T-helper 2 cell (primary cell): ENCODE data around the gene GRB10.
"Not testable (repeated sequence)": the region's sequence is repeated elsewhere in the genome, so short reads cannot be mapped to it uniquely, and the experiment has no call there.

ENCODE experiments used
- DNase-seq, 5 experiments: peaks; one replicate each; pipeline versions ENCODE4 v3.0.0 to v3.0.0-alpha.2; 2012 to 2022

Gene GRB10

DNA sequence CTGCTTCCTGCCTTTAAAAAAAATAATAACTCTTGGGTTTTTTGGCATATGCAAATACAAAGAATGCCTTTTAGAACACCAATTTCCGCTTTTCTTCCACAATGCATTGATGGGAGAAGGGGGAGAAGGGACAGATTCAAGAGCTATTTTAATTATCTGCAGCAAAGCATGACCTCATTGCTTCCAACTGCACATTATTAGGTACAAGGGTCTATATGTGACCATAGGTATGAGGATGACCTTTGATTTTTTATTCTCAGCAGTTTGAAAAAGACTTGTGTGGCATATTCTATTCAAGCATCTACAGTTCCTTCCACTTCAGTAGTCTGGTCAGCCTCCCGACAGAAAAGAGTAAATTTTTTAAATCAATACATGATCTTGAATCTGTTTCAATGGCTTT lies 39.7 kb downstream of the GRB10 start:
- DNase-seq = no peak

DNA sequence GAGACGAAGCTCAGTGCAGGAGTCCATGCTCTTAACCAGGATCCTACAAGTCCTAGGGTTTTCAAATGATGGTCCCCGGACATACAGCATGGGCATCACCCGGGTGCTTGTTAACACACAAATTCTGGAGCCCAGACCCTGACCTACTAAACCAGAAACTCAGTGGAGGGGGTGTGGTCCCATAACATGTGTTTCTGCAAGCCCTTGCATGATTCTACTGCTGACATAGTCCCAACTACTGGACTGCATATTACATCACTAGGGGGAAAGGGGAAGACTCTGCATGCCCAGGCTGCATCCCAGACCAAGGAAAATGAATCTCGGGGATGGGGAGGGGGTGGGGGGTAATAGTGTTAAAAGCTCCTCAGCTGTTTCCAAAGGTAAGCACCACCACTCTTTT lies 40.3 kb downstream of the GRB10 start:
- DNase-seq = no peak

DNA sequence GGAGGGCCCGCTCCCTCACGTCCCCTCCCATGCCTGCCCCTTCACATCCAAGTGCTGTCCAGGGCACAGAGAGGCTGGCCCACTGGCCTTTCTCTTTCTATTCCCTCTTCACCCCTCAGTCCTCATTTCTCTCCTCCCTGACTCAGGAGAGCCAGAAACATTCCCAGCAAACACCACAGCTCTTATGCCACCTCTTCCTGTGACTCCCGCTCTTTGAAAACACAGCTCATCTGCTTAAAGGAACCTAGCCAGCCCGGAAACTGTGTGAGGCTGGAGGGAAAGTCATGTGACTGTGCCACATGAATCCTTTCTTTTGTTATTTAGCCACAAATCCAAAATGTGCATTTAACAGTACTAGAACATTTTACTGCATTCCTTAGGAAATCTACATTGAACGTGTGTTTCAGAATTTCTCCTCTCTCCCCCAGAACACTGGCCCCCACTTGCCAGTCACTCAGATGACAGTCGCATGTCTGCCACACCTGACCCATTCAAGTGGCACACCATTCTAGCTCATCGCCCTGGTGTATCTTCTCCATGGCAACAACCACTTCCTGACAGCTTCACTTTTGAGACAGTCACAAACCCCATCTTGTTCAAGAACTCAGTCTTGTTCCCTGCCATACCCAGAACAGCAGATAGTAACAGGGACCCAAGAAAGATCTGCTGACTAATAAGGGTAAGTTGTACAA lies 42.8 kb downstream of the GRB10 start:
- peak in 3 of 5 experiments; percentile 52 to 85 (median 83) for DNase-seq

DNA sequence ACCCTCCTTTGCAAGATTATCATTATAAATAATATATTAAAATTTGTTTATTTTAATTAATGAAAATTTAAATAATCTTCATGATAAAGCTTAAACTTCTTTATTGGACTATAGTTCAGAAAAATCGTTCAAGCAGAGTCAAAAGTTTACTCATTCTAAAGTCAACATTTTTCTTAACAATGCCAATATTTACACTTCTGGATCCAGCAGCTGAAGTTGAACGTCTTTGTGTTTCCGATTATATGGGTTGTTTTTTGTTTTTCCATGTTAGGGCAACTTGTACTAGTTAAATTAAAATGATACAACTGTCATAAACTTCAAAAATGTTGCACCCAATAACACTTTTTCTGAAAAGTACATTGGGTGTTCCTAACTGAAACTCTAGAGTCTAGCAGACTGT lies 43.8 kb downstream of the GRB10 start:
- DNase-seq = no peak

DNA sequence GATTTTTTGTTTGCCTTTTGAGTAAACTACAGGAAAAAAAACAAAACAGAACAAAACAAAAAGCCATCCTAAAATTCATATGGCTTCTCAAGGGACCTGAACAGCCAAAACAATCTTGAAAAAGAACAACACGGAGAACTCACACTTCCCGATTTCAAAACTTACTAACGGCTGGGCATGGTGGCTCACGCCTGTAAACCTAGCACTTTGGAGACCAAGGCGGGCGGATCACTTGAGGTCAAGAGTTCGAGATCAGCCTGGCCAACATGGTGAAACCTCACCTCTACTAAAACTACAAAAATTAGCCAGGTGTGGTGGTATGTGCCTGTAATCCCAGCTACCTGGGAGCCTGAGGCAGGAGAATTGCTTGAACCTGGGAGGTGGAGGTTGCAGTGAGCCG lies 46.9 kb downstream of the GRB10 start:
- DNase-seq = not testable (repeated sequence)

DNA sequence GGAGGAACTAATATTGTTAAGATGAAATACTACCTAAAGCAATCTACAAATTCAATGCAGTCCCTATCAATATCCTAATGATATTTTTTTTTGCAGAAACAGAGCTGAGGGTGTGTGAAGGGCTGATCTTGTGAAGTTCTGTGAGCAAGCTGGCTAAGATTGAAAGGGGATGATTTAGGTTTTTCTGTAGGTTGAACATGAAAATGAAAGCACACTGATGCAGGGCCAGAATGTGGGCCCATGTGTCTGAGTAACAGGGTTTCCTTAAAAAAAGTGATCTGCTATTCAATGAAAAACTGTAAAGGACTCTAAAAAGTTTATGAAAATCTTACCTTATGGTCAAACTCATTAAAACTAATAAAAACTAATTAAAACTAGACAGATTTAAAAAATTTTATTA lies 47.4 kb downstream of the GRB10 start:
- peak in 1 of 5 experiments; percentile 41 for DNase-seq

DNA sequence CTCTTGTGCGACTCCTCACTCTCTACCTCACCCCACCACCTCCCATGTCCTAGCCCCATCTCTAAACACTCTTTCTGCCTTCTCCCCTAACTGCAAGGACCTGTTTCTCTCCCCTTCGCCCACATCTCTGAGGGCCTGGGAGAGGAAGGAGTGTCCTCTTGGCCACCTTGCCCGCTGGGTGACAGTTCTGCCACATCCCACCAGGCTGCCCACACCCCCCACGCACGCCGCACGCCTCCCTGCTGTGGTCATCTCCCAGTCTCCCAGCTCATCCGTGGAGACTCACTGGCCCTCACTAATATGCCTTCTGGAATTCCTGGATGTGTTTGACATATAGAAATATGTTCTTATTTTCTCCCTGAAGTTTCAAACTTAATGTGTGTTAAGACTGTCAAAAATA lies 48.5 kb downstream of the GRB10 start:
- no peak for DNase-seq

DNA sequence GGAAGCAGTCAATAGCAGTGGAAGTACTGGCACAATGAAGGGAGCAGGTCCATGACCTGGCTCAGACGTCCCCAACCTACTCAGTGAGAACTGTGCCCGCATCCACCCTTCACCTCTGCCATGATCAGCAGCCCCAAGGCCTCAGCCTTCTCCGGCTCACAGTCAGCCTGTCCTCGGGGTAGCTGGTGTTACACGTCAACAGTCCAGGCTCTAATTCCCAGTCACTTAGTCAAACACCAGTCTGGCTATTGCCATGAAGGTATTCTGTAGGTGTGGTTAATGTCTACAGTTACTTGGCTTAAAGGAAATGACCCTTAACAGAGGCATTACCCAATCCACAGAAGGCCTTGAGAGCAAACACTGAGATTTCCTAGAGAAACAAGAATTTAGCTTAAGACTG lies 49.1 kb downstream of the GRB10 start:
- DNase-seq = no peak

DNA sequence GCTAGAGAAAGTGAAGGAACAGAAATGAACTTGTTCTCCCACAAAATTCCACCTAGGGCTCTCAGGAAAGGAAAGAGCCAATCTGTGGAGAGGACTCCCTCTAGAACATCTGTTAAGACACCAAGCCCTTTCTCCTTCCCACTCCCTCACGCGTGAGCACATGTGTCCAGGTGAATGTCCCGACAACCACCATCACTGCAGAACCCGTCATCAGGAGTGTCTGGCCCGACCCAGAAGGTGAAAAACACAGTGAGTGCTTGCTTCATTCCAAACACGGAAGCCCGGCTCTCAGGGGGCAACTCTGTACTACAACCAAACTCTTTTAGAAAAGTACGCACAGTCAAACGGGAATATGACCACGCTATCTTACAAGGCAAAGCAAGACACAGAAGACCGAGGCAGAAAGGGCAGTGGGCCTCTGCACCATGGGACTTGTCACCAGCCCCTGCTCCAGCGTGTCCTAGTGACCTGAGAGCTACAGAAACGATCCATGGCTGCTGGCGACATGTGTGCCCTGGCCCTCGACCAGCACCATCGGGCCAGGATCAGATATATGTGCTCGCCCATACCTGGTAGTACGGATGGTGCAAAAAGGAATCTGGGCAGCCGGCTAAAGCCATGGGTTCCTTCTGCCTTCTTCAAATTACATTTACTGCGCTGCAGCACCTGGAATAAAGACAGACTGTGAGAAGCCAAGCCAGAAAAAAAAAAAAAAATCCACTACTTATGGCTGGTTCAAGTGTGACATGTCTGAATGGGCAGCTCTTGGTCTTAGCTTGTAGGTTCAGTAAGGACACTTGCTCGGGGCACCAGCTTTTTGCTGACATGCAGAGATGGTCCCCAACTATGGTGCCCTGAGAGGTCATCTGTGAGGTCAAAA lies 50.8 kb downstream of the GRB10 start:
- DNase-seq = no peak

DNA sequence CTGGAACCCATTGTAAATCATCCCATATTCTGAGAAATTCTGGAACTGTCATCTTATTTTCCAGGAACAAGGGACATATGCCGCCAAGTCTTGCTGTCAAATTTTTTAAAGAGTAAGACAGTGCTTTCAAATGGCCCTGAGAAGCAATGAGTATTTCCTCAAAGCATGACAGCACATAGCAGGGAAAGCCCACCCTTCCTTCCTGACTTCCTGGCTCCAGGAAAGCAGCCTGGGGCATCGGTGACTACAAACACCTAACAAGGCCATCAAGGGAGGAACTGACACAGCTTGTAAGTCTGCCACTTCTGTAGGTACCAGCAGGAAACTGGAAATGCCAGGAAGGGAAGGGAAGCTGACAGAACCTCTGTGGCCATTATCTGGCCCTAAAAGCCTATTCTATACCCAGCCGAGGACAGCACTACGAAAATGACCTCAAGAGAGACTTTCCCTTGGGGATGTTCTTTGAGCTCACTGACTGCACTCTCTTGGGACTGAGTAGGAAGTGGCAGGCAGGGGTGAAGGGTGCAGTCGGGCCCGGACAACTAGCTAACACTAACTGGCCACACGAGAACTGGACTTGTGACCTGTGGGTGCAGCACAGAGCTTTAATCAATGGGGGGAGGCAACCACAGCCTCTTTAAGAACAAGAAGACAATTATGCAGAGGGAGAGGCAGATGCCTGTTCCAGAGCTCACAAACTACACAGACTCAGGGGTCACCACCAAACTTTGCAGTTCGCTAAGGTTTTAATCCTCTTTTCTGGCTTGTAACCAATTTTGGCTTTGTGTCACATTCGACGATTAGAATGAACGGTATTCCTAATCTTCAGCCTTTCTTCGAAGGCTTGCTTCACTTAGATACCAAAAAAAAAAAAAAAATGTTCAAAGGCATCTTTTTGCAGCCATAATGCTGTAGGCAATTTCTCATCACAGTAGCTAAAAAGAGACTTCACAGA lies 52.0 kb downstream of the GRB10 start:
- no peak for DNase-seq

DNA sequence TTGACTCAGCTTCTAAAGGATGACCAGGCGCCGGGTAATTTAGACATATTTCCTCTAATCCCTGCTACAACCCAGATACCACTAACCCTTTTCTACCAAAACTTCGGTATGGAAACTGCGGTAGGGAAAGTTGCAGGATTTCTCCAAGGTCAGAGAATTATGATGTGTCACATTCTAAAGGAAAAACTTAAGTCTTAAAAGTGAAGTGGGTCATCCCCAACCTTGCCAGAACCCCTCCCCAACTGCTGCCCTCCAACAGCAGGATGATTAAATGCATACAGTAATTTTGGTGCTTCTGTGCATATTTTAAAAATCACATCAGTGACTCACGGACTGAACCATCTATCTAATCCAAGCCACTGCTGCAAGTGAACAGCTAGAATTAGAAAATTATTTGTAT lies 52.7 kb downstream of the GRB10 start:
- no peak for DNase-seq

DNA sequence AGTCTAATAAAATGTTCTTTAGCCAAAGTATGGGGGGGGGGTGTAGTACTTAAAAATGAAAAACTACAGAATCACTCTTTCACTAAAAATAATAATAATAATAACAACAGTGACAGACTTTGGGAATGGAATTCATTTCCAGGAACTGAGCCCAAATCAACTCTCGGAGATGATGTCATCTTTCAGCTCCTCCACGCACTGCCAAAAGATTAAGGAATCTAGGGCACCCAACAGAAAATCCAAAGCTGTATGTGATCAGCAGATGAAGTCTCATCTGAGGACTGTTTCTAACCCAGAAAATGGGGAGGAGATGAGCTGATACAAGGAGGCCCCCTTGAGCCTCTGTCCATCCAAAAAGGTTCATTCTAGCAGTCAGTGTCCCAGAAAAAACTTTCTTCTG lies 54.5 kb downstream of the GRB10 start:
- DNase-seq = no peak

DNA sequence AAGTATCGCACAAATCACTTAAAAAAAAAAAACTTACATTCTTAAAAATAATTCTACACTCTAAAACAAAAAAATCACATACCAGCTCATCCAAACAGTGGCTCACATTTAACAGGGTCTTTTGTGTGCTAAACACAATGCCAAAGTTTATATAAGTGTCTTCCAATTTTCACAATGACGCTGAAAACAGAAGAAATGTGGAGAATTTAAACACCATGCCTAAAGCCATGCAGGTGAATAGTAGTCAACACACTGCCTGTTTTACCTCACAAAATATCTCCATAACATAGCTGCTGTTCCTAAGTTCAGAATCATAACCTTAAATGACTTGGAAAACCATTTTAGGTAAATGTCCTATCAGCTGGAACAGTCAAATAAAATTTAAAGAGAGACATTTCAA lies 55.0 kb downstream of the GRB10 start:
- no peak for DNase-seq

DNA sequence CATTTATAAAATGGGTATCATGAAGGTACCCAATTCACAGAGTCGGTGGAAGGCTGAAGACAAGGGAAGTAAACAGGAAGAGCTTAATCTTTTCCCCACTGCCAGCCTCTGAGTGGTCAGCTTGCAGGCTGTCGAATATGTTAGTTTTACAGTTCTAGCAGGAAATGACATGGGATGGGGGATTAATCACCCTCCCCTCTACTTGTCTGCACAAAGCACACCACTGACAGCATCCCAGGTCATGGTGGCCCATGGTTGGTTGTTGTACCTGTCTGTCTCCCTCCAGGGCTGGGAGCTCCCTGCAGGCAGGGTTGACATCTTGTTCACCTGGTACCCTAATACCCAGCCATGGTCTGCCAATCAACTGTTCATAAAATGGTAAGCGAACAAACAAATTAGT lies 55.6 kb downstream of the GRB10 start:
- peak in 1 of 5 experiments; percentile 10 for DNase-seq

DNA sequence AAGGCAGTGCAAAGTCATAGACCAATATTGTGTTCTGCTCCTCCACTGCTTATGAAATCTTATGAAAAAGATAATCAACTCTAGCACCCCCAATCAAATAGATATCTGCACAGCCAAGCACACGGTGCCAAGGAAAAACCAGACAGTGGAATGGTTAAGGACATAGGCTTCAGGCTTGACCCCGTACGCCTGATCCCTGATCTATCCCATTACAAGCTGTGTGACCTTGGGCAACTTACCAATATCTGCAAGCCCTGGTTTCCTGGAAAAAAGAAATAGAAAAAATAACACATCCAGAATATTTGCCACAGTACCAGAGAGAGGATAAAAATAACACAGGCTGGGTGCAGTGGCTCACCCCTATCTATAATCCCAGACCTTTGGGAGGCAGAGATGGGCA lies 56.9 kb downstream of the GRB10 start:
- DNase-seq = no peak

DNA sequence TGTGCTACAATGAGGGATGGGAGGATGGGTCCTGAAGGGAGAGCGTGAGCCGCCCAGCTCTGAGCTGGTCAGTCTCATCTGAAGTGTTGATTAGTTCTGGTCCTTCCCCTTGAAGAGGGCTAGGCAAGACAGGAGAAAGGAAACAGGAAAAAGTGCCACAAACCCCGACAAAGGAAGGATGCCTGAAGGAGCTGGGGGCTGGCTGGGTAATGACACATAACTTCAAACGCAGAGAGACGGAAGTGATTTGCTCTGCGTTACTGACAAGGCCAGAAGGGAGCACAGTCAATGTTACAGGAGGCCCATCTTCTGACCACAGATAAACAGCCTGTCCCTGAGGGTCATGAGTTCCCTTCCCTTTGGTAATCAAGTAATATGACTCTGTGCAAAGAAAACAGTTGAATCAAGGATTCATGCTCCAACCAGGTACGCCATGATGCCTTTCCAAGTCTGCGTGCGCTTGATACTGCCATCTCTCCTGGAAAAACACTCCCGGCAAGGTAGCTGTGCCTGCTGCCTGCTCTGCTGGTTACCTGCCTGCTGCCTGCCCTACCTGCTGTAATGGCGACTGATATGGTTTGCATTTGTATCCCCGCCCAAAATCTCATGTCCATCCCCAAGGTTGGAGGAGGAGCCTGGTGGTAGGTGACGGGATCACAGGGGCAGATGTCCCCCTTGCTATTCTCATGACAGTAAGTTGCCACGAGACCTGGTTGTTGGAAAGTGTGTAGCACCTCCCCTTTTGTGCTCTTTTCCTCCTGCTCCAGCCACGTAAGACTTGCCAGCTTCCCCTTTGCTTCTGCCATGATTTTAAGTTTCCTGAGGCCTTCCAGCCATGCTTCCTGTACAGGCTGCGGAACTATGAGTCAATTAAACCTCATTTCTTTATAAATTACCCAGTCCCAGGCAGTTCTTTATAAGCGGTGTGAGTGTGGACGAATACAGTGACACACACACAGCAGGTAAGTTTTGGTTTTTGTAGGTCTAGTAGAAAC lies 57.9 kb downstream of the GRB10 start:
- DNase-seq = no peak

DNA sequence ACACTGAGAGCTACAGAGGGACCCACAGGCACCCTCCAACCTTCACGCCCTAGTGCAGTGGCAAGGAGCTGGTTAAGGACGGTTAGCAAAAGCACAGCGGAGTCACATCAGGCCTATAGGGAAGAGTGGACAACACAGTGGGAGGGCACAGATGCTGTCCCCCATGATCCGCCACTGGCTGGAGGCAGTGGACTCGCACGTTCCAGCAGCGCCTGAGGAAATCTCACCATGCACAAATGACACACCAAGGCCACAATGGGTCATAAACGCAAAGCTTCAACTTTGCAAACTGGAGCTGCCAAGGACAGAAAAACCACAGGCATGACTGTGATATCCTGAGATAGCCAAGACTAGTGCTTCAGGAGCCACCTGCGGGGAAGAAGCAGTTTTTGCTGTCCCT lies 58.8 kb downstream of the GRB10 start:
- no peak for DNase-seq

DNA sequence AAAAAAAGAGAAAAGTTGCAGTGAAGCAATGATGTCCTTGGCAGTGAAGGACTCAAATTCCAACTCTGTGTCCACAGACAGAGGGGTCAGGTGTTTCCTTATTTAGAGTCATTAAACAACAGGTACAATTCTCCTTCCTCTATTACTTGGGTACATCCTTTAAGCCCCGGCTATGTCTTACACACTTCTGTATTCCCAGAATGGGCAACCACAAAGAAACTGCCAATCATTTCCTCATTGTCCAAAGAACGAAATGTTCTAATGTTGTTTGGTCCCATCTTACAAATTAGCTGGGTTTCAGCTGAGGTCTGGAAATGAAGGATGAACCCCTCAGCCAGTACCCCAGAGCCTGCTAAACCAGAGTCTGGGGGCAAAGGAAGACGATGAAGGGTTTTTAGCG lies 59.5 kb downstream of the GRB10 start:
- DNase-seq = no peak

DNA sequence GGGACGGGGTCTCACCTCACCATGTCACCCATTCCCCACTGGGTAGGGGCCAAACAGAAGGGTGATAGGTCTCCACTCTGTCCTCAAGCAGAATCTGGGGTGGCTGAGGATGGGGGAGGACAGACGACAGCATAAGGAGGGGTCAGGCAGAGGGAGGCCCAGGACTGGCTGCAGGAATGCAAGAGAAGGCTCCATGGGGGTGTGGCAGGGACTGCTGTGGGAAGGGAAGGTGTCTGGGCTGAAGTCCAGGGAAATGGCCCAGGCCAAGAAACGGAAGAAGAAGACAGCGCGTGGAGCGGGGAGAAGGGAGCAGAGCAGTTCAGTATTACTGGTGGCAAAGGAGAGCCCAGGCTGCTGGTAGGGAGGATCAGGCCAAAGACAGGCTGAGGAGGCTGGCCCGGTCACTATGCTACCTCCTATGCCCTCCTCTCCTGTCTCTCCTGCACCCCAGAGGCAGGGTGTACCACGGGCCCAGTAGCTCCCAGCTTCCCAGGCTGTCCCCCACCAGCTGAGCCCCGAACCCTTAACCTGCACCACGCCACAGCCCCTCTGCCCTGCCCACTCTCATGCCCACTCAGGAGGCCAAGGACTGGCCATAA lies 60.9 kb downstream of the GRB10 start:
- no peak for DNase-seq

DNA sequence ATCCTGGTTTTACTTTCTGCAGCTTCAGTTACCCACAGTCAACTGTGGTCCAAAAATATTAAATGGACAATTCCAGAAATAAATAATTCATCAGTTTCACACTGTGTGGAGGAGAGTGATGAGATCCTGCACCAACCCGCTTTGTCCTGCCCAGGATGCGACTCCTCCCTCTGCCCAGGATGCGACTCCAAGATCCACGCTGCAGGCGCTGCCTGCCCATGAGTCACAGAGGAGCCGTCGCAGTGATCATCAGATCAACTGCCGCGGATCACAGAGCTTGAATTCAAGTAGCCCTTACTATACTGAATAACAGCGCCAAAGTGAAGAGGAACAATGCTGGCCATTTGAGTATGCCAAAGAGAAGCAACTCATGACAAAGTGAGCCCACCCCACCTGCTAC lies 61.5 kb downstream of the GRB10 start:
- DNase-seq = no peak

DNA sequence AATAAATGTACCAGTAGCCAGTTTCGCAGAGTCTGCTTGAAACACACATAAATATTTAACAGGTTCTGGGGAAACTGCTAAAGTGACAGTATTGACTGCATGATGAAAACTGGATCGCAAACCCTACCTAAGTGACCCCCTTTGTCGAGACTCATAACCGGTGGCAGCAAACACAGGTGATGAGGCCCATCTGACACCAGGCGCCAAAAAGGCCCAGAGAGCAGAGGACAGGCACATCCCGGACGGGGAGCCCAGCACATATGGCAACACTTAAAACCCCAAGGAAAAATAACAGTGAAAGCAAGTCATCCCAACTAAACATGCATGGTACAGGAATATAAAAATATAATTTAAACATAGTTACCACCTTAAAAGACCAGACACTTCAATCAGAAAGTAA lies 62.4 kb downstream of the GRB10 start:
- DNase-seq = no peak
